Retinal pigment epithelial cell (primary cell): ENCODE results near the gene SLC7A10.

ENCODE experiments used
- DNase-seq: peaks from one replicate; pipeline ENCODE4 v3.0.0-alpha.2; 2010; ENCODE audit warnings: low read depth
- H3K4me3 ChIP-seq: 2 replicates; pipeline ENCODE4 v1.5.1; 2011; ENCODE audit warnings: mild to moderate bottlenecking, low read length, control low read depth, moderate library complexity
- TF ChIP-seq, protein P1 (sequence below): conservative IDR thresholded peaks from 2 replicates; pipeline ENCODE4 v1.5.1; 2011; ENCODE audit warnings: low read depth, low read length, control low read depth, inconsistent platforms

The SLC7A10 gene

DNA sequence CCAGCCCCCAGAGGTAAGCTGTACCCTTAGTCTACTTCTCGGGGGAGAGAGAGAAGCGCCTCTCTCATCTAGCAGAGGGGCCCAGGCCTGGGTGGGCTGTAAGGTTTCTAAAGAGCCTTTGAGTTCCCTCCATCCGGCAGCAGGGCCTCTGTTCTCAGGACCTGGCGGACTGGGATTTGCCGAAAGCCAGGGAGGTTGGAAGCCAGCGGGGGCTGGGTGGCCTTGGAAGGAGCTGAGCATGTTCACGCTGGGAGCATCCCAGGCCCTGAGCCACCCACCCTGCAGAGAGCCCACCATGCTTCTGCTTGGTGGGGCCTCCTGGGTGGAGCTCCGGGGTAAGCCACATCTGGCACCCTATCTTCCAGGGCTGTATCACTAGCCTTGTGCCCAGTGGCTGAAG is 7.8 kb downstream of the SLC7A10 start:
- TF ChIP-seq, protein P1, sequence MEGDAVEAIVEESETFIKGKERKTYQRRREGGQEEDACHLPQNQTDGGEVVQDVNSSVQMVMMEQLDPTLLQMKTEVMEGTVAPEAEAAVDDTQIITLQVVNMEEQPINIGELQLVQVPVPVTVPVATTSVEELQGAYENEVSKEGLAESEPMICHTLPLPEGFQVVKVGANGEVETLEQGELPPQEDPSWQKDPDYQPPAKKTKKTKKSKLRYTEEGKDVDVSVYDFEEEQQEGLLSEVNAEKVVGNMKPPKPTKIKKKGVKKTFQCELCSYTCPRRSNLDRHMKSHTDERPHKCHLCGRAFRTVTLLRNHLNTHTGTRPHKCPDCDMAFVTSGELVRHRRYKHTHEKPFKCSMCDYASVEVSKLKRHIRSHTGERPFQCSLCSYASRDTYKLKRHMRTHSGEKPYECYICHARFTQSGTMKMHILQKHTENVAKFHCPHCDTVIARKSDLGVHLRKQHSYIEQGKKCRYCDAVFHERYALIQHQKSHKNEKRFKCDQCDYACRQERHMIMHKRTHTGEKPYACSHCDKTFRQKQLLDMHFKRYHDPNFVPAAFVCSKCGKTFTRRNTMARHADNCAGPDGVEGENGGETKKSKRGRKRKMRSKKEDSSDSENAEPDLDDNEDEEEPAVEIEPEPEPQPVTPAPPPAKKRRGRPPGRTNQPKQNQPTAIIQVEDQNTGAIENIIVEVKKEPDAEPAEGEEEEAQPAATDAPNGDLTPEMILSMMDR, result no peak
- H3K4me3 ChIP-seq, result no peak overlapping the region
- no peak for DNase-seq

DNA sequence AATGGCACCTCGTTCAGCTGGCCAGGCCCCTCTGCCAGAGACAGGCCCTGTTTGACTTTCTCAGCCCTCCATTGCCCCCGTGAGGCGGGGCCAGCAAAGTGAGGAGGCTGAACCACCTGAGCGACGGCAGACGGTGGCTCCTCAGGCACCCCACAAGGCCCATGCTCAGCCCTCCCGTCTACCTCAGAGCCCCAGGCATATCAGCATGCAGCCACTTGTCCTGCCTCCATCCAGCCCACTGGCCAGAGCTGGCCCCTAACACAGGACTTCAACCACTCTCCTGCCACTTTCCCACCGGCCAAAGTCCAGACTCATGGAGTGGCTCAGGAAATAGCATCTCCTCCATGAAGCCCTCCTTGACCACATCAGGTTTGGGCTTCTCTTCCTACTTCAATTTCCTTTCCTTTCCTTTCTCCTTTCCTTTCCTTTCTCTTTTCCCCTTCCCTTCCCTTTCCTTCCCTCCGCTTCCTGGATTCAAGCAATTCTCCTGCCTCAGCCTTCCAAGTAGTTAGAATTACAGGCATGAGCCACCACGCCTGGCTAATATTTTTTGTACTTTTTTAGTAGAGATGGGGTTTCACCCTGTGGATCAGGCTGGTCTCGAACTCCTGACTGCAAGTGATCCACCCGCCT is 9.3 kb downstream of the SLC7A10 start:
- no peak overlapping the region for H3K4me3 ChIP-seq
- TF ChIP-seq, protein P1, result no peak
- DNase-seq, result no peak

DNA sequence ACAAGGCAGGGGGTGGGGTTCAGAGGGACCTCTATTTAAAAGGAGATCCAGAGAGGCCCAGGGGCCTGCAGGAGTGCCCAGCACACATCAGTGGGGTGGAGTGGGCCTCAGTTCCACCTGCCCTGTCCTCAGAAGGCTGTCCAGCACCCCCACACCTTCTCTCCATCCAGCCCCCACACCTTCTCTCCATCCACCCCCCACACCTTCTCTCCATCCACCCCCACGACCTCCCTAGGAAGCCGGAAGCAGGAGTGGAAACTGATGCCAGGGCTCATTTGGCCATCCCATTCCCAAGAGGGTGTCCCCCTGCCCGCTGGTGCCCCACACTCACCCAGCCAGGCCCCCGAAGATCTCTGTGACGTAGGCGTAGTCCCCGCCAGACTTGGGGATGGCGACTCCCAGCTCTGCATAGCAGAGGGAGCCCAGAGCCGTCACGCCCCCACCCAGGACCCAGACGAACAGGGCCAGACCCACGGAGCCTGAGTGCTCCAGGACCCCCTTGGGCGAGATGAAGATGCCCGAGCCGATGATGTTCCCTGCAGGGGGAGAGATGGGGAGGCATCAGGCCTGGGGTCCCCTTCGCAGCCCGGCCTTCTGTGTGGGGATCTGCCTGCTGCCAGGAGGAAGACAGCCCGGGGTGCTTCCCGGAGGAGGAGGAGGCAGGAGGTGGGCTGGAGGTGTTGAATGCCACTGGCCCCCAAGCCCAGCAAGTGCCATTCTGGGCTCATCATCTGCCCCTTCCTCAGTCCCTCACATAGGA is 10.0 kb downstream of the SLC7A10 start:
- no peak for DNase-seq
- no peak overlapping the region for H3K4me3 ChIP-seq
- TF ChIP-seq, protein P1, result no peak

DNA sequence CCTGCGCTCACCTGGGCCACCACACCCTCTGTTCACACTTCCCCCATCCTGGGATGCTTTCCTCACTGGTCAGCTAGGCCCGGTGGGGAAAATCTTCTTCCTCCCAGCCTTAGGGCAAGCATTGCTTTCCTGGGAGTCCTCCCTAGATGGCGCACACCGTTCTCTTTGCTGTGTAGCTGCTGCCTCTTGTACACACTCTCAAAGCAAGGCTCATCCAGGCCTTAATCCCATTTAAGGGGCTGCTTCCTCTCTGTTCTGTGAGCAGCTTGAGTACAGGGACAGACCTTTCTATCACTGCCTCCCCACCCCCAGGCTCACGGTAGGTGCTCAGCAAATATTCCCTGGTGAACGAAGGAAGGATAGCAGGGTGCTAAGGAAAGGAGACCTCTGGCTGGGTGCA is 11.1 kb downstream of the SLC7A10 start:
- DNase-seq, result no peak
- no peak overlapping the region for H3K4me3 ChIP-seq
- TF ChIP-seq, protein P1, result peak; percentile 65

DNA sequence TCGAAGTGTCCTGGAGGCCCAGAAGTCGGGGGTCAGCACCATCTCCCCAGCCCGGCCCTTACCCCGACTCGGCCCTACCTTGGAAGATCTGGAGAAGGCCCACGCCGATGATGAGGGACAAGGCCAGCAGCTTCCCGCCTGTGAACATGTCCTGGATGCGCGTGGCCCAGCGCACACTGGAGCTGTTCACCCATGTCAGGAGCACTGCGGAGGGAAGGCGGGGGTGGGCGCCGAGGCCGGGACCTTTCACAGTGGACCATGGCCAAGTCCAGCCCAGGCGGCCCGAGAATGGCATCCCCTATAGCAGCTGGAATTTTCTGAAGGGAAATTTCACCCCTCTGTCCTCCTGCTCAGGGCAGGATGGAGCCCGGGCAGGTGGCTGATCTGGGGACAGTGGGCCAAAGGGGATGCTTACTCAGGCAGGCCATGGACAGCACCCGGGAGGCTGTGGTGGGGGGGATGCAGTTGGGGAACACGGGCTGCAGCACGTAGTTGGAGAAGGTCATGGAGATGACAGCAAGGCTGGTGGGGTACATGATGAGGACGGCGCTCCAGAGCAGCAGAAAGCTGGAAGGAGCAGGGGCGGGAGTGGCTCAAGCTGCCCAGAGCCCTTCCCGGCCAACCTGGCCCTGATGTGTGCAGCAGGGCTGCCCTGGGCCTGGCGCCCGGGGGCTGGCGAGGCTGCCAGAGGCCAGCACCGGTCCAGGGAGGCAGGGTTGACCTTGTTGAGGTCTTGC is 13.0 kb downstream of the SLC7A10 start:
- H3K4me3 ChIP-seq, result no peak overlapping the region
- TF ChIP-seq, protein P1, result no peak
- DNase-seq, result no peak

DNA sequence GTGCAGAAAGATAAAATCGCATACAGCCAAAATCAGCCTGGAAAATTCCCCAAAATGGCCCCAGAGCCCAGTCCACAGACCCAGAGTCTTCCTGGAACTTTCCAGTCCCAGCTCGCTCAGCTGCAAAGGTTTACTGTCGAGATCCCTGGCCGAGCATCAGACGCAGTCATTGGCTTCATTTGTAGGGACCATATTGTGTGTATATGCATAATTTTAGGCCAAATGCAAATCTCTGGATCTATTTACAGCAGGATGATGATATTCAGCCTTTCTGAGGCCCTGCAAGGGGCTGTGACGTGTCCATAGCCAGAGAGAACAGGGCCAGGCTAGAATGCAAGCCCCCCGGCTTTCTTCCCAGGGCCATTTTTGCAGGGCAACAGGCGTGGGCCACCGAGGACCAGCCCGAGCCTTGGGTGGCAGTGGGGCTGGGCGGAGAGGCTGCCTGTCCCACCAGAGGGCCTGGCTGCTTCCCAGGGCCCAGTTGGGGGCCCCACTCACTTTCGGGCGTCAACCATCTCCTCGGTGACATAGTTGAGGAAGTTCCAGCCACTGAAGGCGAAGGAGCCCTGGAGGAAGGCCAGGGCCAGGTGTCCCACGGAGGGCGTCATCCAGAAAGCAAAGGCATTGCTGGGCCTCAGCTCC is 13.7 kb downstream of the SLC7A10 start:
- DNase-seq, result no peak
- TF ChIP-seq, protein P1, result no peak
- H3K4me3 ChIP-seq, result no peak overlapping the region
